Measurements from ENCODE around the gene MS4A18.

GRCh38 chr11:60754887-60755286 lies 30.4 kb downstream of the MS4A18 start:
- TF ChIP-seq YY1 (IDR thresholded peaks at IDR 0.05; ENCODE audit: insufficient read depth, insufficient read length) (no peak), SUZ12 (IDR thresholded peaks at IDR 0.05; ENCODE audit: extremely low read depth, insufficient read depth, insufficient read length) (no peak)

Data from NT2/D1 (cell line).